GM18508 (cell line): Measurements from ENCODE around the gene AFDN.

Source experiments
- ATAC-seq: cut with Tn5 transposase; IDR thresholded peaks from one replicate; pipeline ENCODE4 v1.9.1; 2021; ENCODE audit warnings: moderate number of reproducible peaks; ENCODE audit not compliant: insufficient read depth, unreplicated experiment

The AFDN gene

DNA sequence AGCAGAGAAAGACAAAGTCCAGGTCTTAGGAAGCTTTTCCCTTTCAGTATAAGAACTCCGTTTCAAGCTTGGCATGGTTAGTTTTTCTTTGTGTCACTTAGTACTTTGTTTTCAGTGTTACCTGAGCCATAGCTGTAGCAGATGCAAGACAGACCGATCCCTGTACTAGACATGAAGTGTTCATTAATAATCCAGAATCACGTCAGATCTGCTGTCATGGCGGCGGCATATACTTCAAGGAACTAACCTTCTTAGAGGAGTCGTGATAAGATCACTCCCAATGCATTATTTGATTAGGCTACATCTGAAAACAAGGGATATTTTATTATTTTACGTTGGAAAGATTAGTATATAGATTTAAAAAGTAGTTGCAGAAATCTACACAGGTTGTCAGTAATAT lies 83.9 kb downstream of the AFDN start:
- ATAC-seq: no peak

- ATAC-seq: no peak
Observed at GRCh38 chr6:167912494-167912893, 85.8 kb downstream of the AFDN start.

DNA sequence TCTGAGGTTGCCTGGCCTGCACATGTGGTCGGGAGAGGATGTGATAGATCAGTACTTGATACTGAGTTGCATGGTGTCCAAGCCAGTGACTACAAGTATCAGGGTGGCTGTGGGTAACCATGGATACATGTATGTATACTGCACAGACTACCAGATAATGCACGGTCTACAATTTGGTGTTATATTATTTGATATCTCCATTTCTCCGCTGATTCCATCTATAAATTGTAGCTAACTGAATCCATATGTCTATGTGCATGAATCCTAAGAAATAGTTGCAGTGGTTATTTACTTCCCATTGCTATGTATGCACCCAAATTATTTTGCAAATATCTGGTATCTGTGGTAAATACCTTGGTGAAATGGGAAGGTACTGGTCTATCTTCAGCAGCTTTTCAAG lies 87.0 kb downstream of the AFDN start:
- no peak for ATAC-seq

GRCh38 chr6:167915139-167915538 lies 88.4 kb downstream of the AFDN start:
- ATAC-seq: no peak

- no peak for ATAC-seq
Observed at GRCh38 chr6:167917551-167918154, 90.9 kb downstream of the AFDN start.

DNA sequence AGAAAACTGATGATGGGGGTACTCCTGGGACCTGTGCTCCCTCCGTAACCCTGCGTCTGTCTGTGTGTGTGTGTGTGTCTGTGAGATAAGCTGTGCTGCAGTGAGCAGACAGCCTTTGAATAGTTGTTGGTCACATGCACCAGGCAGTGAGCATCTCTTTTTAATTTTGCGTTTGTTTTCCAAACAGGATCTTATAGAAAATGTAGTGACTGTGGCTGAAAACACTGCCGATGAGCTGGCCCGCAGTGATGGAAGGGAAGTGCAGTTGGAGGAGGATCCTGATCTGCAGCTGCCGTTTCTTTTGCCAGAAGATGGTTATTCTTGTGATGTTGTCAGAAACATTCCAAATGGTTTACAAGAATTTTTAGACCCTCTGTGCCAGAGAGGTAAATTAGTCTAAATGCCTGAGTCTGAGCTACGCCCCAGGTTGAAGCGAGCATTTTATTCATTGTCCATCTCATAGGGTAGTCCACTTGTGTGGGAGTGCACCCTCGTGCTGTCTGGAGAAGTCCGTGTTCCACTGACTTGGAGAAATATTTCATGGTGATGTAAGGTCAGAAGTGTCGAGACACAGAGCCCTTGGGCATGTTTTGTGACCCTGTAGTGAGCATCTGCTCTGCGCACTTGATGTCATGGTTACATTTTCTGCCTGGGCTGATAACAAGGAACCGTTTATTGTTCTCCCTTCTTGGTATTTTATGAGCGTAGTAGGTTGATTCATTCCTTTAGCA lies 92.0 kb downstream of the AFDN start:
- ATAC-seq: no peak

GRCh38 chr6:167919349-167919748 lies 92.6 kb downstream of the AFDN start:
- ATAC-seq: no peak

DNA sequence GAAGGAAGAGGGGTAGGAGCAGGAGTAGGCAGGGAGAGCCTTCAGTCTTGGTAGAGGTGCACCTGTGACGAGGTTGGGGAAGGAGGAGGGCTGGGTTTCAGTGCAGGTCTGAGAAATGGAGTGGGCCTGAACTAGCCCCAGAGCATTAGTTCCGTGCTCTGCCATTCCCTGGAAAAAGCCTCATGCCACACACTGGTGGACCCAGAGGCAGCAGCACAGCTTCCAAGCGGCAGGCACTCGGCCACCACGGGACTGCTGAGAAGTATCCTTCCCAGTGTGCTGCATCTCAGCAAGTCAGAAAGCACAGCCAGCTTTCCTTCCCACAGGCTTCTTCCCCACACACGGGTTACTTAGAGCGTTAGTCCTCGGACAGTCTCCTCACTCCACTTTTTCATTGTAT lies 93.5 kb downstream of the AFDN start:
- ATAC-seq: no peak

GRCh38 chr6:167921831-167922230 lies 95.1 kb downstream of the AFDN start:
- no peak for ATAC-seq

DNA sequence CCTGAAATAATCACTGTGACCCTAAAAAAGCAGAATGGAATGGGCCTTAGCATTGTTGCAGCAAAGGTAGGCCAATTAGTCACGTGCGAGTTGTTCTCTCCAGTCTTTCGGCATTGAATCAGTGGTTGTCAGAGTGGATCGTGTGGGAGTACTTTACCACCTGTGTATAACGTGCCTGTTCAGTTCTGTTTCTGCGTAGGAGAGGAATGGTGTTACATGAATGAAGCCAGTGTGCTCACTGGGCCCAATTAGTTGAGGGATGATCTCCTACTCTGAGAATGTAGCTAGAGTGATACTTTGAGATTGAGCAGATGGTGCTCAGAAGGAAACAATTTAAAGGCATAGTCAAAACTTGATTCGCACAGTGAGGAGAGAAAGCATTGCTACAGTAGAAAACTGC lies 98.3 kb downstream of the AFDN start:
- no peak for ATAC-seq

GRCh38 chr6:167927246-167927645 lies 100.5 kb downstream of the AFDN start:
- ATAC-seq: no peak

- ATAC-seq: no peak
Observed at GRCh38 chr6:167928111-167928510, 101.4 kb downstream of the AFDN start.

DNA sequence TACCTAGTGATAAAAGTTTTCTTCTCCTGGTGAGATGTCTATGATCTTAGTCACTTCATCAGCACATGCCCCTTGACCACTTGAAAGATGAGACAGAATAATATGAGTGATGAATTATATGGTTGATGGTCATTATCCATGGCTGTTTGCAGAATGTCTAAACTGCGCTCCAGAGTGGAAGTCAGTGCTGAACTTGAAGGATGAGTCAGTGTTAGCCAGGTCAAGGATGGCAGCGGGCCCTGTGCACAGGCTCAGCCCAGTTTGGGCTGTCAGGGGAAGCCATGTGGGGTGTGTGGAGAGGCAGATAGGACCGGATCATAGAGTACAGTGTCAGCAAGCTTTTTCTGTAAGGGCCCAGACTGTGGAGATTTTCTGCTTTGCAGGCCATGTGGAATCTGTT lies 103.6 kb downstream of the AFDN start:
- ATAC-seq: no peak

DNA sequence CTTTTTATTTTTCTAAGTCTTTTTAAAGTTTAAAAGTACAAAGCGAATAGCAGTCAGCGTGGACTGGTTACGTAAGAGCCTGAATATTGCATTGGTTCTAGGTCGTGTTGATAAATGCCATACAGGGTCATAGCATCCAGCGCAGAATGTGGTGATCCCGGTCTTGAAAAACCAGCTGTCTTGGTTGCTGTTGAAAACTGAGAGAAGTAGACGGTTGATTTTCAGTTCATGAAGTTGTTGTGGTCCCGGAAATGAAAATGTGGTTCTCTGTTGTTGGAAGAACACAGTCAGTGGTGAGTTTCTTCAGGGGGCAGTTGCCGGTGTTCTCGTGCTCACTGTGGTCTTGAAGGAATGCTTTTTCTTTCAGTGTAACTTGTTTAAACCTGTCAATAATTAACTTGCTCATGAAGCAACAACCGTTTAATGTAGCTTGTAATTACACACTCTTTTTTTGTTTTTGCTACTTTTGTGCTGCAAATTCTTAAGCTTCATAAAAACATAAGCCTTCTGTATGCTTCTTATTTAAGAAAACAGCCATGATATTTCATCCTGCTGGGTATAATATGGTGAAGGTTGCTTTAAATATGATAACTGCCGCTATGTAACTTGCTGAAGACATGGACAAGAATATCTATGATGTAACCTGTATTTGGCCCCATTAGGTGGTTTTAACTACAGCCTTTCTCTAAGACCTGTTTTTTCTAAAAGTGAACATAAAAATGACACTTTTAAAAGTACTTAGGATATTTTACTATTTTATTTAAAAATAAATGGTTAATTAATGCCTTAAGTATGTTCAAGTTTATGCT lies 106.0 kb downstream of the AFDN start:
- ATAC-seq: no peak

- no peak for ATAC-seq
Observed at GRCh38 chr6:167933290-167933689, 106.6 kb downstream of the AFDN start.

DNA sequence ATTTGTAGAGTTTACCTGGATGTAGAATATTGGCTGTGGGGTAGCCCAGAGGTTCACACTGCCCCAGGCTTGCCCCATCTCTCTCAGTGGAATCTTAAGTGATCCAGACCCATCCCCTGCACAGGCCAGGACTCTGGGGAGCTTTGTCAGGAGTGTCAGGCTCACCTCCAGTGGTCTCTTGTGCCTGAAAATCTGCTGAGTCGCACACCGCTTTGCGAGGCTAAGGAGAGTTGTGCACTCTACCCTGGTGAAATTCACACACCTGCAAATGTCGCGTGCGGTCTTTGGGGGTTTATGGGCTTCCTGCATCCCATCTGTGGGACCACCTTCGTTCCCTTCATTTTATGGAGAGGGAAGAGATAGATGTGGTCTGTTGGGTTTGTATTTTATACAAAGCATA lies 107.1 kb downstream of the AFDN start:
- ATAC-seq: no peak

DNA sequence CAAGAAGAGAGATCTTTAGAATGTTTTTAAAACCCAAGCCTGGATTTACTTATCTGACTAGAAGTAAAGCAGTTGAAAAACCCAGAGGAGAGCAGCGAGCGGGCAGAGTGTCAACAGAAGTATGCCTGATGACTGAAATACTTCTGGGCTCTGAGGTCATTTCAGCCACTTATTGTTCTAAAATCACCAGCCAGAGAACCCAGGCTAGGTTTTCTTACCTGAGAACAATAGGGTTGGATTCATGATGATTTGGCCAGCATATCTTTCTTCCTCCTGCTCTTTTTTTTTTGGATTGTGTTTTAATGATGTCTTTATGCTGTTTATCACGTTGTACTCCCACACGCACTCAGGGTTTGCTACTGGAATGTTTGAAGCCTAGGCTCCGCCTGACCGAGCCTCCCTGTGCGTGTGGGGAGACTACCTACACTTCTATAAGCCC lies 107.7 kb downstream of the AFDN start:
- ATAC-seq: no peak

- no peak for ATAC-seq
Observed at GRCh38 chr6:167936051-167936450, 109.3 kb downstream of the AFDN start.

- ATAC-seq: no peak
Observed at GRCh38 chr6:167937301-167937700, 110.6 kb downstream of the AFDN start.

GRCh38 chr6:167937948-167938911 lies 111.5 kb downstream of the AFDN start:
- no peak for ATAC-seq
